ENCODE data around the gene ATP2C2.

The ATP2C2 gene

GRCh38 chr16:84498859-84499620 is 130.7 kb downstream of the ATP2C2 start:
- TF ChIP-seq SIN3A (IDR thresholded peaks at IDR 0.05; ENCODE audit: borderline replicate concordance, insufficient read depth, low read length) (no peak), TAF1 (IDR thresholded peaks at IDR 0.05; ENCODE audit: borderline replicate concordance, insufficient read depth, low read length) (no peak), REST (IDR thresholded peaks at IDR 0.05; ENCODE audit: insufficient read depth in 1 of 2, low read depth in 2 of 2, low read length in 2 of 2) (no peak), FOXP2 (optimal IDR thresholded peaks at IDR 0.05; ENCODE audit: borderline replicate concordance, extremely low read depth, extremely low read length, insufficient read depth) (no peak), POLR2AphosphoS5 (IDR thresholded peaks at IDR 0.05; ENCODE audit: low read depth, low read length) (no peak)

- TF ChIP-seq POLR2AphosphoS5 (IDR thresholded peaks at IDR 0.05; ENCODE audit: low read depth, low read length): no peak
- no peak for TF ChIP-seq FOXP2 (optimal IDR thresholded peaks at IDR 0.05; ENCODE audit: borderline replicate concordance, extremely low read depth, extremely low read length, insufficient read depth)
- TF ChIP-seq TAF1 (IDR thresholded peaks at IDR 0.05; ENCODE audit: borderline replicate concordance, insufficient read depth, low read length): no peak
- TF ChIP-seq REST (IDR thresholded peaks at IDR 0.05; ENCODE audit: insufficient read depth in 1 of 2, low read depth in 2 of 2, low read length in 2 of 2): no peak
- no peak for TF ChIP-seq SIN3A (IDR thresholded peaks at IDR 0.05; ENCODE audit: borderline replicate concordance, insufficient read depth, low read length)
Measured at GRCh38 chr16:84499638-84500037, 131.3 kb downstream of the ATP2C2 start.

- TF ChIP-seq POLR2AphosphoS5 (IDR thresholded peaks at IDR 0.05; ENCODE audit: low read depth, low read length) (no peak), REST (IDR thresholded peaks at IDR 0.05; ENCODE audit: insufficient read depth in 1 of 2, low read depth in 2 of 2, low read length in 2 of 2) (no peak)
Measured at GRCh38 chr16:84500531-84500930, 132.2 kb downstream of the ATP2C2 start.

GRCh38 chr16:84501077-84501735 is 132.9 kb downstream of the ATP2C2 start:
- TF ChIP-seq SIN3A (IDR thresholded peaks at IDR 0.05; ENCODE audit: borderline replicate concordance, insufficient read depth, low read length) (no peak), POLR2AphosphoS5 (IDR thresholded peaks at IDR 0.05; ENCODE audit: low read depth, low read length) (no peak), FOXP2 (optimal IDR thresholded peaks at IDR 0.05; ENCODE audit: borderline replicate concordance, extremely low read depth, extremely low read length, insufficient read depth) (no peak), TAF1 (IDR thresholded peaks at IDR 0.05; ENCODE audit: borderline replicate concordance, insufficient read depth, low read length) (no peak), REST (IDR thresholded peaks at IDR 0.05; ENCODE audit: insufficient read depth in 1 of 2, low read depth in 2 of 2, low read length in 2 of 2) (no peak)

Data from PFSK-1 (cell line).